HG02623 (cell line): ENCODE data around the gene SLC35F6.
"Not testable (repeated sequence)": the region's sequence is repeated elsewhere in the genome, so short reads cannot be mapped to it uniquely, and the experiment has no call there.

ENCODE experiments used
- ATAC-seq: cut with Tn5 transposase; IDR thresholded peaks from one replicate; pipeline ENCODE4 v1.9.1; 2021; ENCODE audit warnings: moderate library complexity; ENCODE audit not compliant: unreplicated experiment

The SLC35F6 gene

DNA sequence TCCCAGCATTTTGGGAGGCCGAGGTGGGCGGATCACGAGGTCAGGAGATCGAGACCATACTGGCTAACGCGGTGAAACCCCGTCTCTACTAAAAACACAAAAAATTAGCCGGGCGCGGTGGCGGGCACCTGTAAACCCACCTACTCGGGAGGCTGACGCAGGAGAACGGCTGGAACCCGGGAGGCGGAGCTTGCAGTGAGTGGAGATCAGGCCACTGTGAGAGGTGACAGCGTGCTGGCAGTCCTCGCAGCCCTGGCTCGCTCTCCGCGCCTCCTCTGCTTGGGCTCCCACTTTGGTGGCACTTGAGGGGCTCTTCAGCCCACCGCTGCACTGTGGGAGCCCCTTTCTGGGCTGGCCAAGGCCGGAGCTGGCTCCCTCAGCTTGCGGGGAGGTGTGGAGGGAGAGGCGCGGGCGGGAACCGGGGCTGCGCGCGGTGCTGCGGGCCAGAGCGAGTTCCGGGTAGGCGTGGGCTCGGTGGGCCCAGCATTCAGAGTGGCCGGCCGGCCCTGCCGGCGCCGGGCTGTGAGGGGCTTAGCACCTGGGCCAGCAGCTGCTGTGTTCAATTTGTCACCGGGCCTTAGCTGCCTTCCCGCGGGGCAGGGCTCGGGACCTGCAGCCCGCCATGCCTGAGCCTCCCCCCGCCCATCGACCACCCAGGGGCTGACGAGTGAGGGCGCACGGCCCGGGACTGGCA, 50.1 kb downstream of the SLC35F6 start:
- not testable (repeated sequence) for ATAC-seq

- ATAC-seq = no peak
These were observed 52.8 kb downstream of the SLC35F6 start for GRCh38 chr2:26816893-26817292.

DNA sequence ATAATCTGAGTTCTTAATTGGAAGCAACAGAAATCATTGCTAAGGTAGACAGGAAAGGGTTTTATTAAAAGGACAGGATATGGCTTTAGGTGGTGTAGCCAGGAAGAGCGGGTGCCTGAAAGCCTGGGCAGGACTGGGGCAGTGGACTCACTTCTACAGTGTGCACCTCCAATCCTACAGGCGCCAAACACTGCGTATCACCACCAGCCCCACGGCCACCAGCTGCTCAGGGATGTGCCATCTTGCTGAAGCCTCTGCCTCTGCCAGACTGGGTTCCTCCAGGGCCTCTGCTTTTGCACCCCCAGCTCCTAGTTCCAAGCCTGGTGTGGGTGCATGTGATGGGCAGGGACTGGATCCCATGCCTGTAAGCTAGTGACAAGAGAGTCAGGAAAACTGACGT, 54.2 kb downstream of the SLC35F6 start:
- ATAC-seq = no peak

DNA sequence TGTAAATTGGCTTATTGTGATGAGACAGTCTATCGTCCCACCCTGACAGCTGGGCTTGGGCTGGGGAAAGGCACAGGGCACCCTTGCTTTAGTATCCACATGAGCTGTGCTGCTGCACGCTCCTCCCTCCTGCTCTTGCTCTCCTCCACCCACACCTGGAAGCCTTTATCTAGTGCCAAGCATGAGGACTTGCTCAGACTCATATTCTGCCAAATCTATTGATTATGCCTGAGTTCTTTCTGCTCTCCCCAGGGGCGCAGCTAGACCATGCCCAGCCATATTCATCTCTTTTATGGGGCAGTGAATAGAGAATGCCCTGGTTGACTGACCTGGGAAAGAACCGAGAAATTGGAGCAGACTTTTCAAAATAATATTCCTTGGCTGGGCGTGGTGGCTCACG, 54.9 kb downstream of the SLC35F6 start:
- no peak for ATAC-seq

- ATAC-seq = no peak
These were observed 56.8 kb downstream of the SLC35F6 start for GRCh38 chr2:26820932-26821331.

GRCh38 chr2:26822877-26823276, 58.8 kb downstream of the SLC35F6 start:
- ATAC-seq = no peak
